Heart right ventricle (tissue), 16 donors: ENCODE results near the gene FOLR3. TPM values are rescaled to one million over a fixed set of nuclear protein-coding genes. Genes with fewer than 3 reads are reported as not detected.

Experiments used
- ATAC-seq, 8 donors: fragments of 200-7000 bp; cut with Tn5 transposase; one replicate each; pipeline ENCODE4 v1.9.1; 2020; ENCODE audit warnings: mild to moderate bottlenecking in 8 of 8, moderate library complexity in 8 of 8, moderate number of reproducible peaks in 1 of 8
- DNase-seq, 2 donors: peaks; one replicate each; pipeline ENCODE4 v3.0.0-alpha.2; 2020
- H3K27ac ChIP-seq, 10 donors: fragments of 200-600 bp; sonication (generic) in 2 of 10; one replicate each; pipeline versions ENCODE4 v1.5.0 to v1.8.0; 2020 to 2022; ENCODE audit warnings: mild to moderate bottlenecking in 3 of 10
- H3K27me3 ChIP-seq, 7 donors: fragments of 200-600 bp; one replicate each; pipeline ENCODE4 v1.8.0; 2021 to 2022; ENCODE audit warnings: mild to moderate bottlenecking in 2 of 7
- H3K36me3 ChIP-seq, 9 donors: fragments of 200-600 bp; sonication (generic) in 1 of 9; one replicate each; pipeline versions ENCODE4 v1.5.0 to v1.8.0; 2020 to 2022; ENCODE audit warnings: mild to moderate bottlenecking in 2 of 9
- H3K4me1 ChIP-seq, 9 donors: fragments of 200-600 bp; sonication (generic) in 1 of 9; one replicate each; pipeline versions ENCODE4 v1.5.0 to v1.8.0; 2020 to 2022; ENCODE audit warnings: mild to moderate bottlenecking in 4 of 9
- H3K4me3 ChIP-seq, 10 donors: fragments of 200-600 bp; sonication (generic) in 2 of 10; one replicate each; pipeline versions ENCODE4 v1.5.0 to v1.8.0; 2020 to 2022; ENCODE audit warnings: mild to moderate bottlenecking in 7 of 10, moderate library complexity in 2 of 10
- H3K9me3 ChIP-seq, 11 donors: fragments of 200-600 bp in 10 of 11; sonication (generic) in 2 of 11; one replicate each; pipeline versions ENCODE4 v1.5.0 to v1.8.0; 2013 to 2022; ENCODE audit warnings: mild to moderate bottlenecking in 2 of 11, control low read depth in 1 of 11, moderate library complexity in 1 of 11
- CTCF ChIP-seq, 9 donors: fragments of 200-600 bp; sonication (generic) in 2 of 9; IDR thresholded peaks; one replicate each; pipeline versions ENCODE4 v1.5.0 to v1.8.0; 2021 to 2022; ENCODE audit warnings: antibody characterized with exemption in 9 of 9, mild to moderate bottlenecking in 5 of 9, moderate library complexity in 1 of 9
- WGBS, 2 donors: extraction: QIAGEN DNeasy Blood & Tissue Kit; methylation state at CpG; one replicate each; pipeline ENCODE4 v1.1.7; 2013; ENCODE audit warnings: inconsistent platforms in 1 of 2; 5-methylcytosine and 5-hydroxymethylcytosine counted together
- intact Hi-C, 10 donors: fragments of 100-400 bp; cut with DNase I; formaldehyde crosslinking; loops; one replicate each; pipeline versions ENCODE4 v1.11.1 to v1.14.2; 2022
- polyA plus RNA-seq, 2 donors: library from polyadenylated mRNA; stranded (reverse); fragments of 200-250 nt; gene quantifications; one replicate each; pipeline ENCODE4 v1.2.3, GENCODE V29; 2013
- total RNA-seq, 10 donors: library from RNA; stranded (reverse); fragmentation: NEBNext Ultra II Directional in 3 of 10; extraction: Animal tissue kit (Norgen Biotek cat#: 25700) in 3 of 10; gene quantifications; one replicate each; pipeline versions ENCODE4 v1.2.1 to v1.2.4, GENCODE V29; 2021 to 2023
- donor health status: Arrhythmogenic right ventricular cardiomyopathy.
- donor health status: ischemic (EF 13 %, LVEDD 7.1; RV severe dilation, severe dysfunction).
- donor health status: healthy with polysubstance abuse.
- donor health status: DM: no; HTN: yes; CAD: no.
- donor health status: DM: no; HTN: no; CAD: no.
- donor health status: ischemic (EF 25% LVEDD 6.9; RV normal size, moderate dysfunction).
- donor health status: ischemic (EF 25% LVEDD 5.7; RV mildly dilated, moderate dysfunction).
- donor health status: healthy.
- donor health status: DM: yes; HTN: yes; CAD: no.
- donor health status: Ischemic cardiomyopathy.
- donor health status: ischemic (EF 35%, LVEDD 5.7; RV mildly dilated, moderate dysfunction).
- donor health status: nonischemic (EF 11% LVEDD 7.7; RV severe dilation, severe dysfunction).
- donor health status: DM: yes; HTN: yes; CAD: no.
- donor health status: PGD.
- donor health status: ischemic (EF 29% LVEDD 5.4; RV normal size, mild dysfunction).
- donor health status: nonischemic (EF 23%, LVEDD 6.1; RV moderate dilation, normal function).

The FOLR3 gene
- total and polyA plus RNA-seq, 12 donors, result 0.23 to 1.1 (median 0.63) TPM; not detected in 8

DNA sequence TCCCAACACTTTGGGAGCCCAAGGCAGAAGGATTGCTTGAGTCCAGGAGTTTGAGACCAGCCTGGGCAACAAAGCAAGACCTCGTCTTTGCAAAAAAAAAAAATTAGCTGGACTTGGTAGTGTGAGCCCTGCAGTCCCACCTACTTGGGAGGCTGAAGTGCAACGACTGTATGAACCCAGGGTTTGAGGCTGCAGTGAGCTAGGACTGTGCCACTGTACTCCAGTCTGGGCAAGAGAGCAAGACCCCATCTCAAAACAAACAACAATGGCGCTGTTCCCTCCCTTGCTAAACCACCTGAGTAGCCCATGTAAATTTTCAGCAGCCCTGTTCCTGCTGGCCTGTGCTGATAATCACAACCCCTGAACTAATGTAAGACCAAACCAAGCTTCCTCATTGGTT lies 35.5 kb upstream of the FOLR3 start:
- intact Hi-C loops, result loop anchor here in 1 of 10 donors (10.0 kb wide), 1 partner anchor 335 kb away; the partner anchor contains the start of gene CLPB
- peaks cover 6 to 51% (median 38%) of the 10 kb centered on the region in 9 donors for H3K4me1 ChIP-seq
- H3K27ac ChIP-seq, result peak overlapping the region in 2 of 10 donors; percentile 19 to 99

DNA sequence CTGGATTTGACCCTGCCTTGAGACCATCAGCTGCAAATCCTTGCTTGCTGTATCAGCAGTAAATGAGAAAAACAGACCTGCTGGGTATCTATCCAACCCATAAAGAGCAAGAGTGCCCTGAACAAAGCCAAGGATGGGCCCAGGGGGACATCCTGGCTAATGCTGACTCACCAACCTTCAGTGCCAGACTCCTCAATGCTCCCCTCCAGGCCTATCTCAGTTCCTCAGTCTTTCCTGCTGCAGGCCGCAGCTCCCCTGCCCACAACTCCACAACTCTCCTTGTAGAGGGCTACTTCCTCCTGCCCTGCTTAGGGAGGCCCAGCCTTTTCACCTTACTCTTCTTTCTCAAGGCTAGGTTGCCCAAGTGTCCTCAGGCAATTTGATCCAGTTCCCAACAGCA lies 35.1 kb upstream of the FOLR3 start:
- WGBS, 2 donors, result 88 to 95% methylated on average over 1 of the region's 1 CpG
- peak overlapping the region in 3 of 10 donors; percentile 16 to 99 (median 19) for H3K27ac ChIP-seq
- intact Hi-C loops, result loop anchor here in 1 of 10 donors (10.0 kb wide), 1 partner anchor 334 kb away; the partner anchor contains the start of gene CLPB

More for the DNA sequence above, 35.5 kb upstream of the FOLR3 start:
- no peak for TF ChIP-seq CTCF (IDR thresholded peaks at IDR 0.05)
- Histone ChIP-seq H3K4me3 (no peak overlapping the region), H3K36me3 (peaks cover 0 to 67% (median 19%) of the 10 kb centered on the region in 9 donors), H3K9me3 (no peaks in the 10 kb centered on the region), H3K27me3 (no peaks in the 10 kb centered on the region)
- 87 to 92% methylated on average over 3 of the region's 3 CpGs for WGBS, 2 donors
- ATAC-seq (no peak), DNase-seq (no peak)

GRCh38 chr11:72102162-72102561 lies 33.4 kb upstream of the FOLR3 start:
- WGBS, 2 donors, result 47 to 52% methylated on average over 4 of the region's 4 CpGs
- Histone ChIP-seq H3K27me3 (no peaks in the 10 kb centered on the region), H3K27ac (peak overlapping the region in 9 of 10 donors; percentile 91 to 99 (median 96)), H3K4me1 (peaks cover 6 to 51% (median 38%) of the 10 kb centered on the region in 9 donors), H3K9me3 (no peaks in the 10 kb centered on the region), H3K36me3 (peaks cover 0 to 47% (median 18%) of the 10 kb centered on the region in 9 donors), H3K4me3 (peak overlapping the region; percentile 59 to 99 (median 80))
- DNase-seq, result no peak
- no peak for ATAC-seq
- no peak for TF ChIP-seq CTCF (IDR thresholded peaks at IDR 0.05)
- intact Hi-C loops, result loop anchor here in 1 of 10 donors (10.0 kb wide), 1 partner anchor 333 kb away; the partner anchor contains the start of gene CLPB

More for the DNA sequence above, 35.1 kb upstream of the FOLR3 start:
- no peak for TF ChIP-seq CTCF (IDR thresholded peaks at IDR 0.05)
- no peak for DNase-seq
- Histone ChIP-seq H3K4me1 (peaks cover 6 to 51% (median 38%) of the 10 kb centered on the region in 9 donors), H3K27me3 (no peaks in the 10 kb centered on the region), H3K4me3 (no peak overlapping the region), H3K9me3 (no peaks in the 10 kb centered on the region), H3K36me3 (peaks cover 0 to 62% (median 19%) of the 10 kb centered on the region in 9 donors)
- ATAC-seq, result no peak

DNA sequence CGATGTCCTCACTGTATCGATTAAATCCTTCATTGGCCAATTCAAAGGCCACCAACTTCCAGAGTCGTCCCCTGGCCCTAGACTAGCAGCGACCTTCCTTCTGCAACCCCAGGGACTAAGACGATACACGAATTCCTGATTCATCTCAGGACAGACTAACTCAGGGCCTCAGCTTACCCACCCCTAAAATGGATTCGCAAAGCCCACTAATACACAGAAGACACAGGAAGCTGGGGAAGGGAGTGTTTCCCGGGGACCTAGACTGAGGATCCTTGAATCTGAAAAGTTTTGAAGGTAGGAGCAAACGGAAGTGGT lies 32.9 kb upstream of the FOLR3 start:
- Histone ChIP-seq H3K27me3 (no peaks in the 10 kb centered on the region), H3K4me3 (peak overlapping the region; percentile 59 to 99 (median 80)), H3K27ac (peak overlapping the region; percentile 79 to 99 (median 96)), H3K9me3 (no peaks in the 10 kb centered on the region), H3K36me3 (peaks cover 0 to 47% (median 14%) of the 10 kb centered on the region in 9 donors), H3K4me1 (peaks cover 6 to 51% (median 38%) of the 10 kb centered on the region in 9 donors)
- intact Hi-C loops, result loop anchor here in 1 of 10 donors (10.0 kb wide), 1 partner anchor 332 kb away; the partner anchor contains the start of gene CLPB
- peak in 3 of 8 donors; percentile 1 to 5 (median 3) for ATAC-seq
- TF ChIP-seq CTCF (IDR thresholded peaks at IDR 0.05), result no peak
- 2 to 4% methylated on average over 9 of the region's 9 CpGs for WGBS, 2 donors
- no peak for DNase-seq
